ENCODE results near the gene NRXN3.

NRXN3 gene

DNA sequence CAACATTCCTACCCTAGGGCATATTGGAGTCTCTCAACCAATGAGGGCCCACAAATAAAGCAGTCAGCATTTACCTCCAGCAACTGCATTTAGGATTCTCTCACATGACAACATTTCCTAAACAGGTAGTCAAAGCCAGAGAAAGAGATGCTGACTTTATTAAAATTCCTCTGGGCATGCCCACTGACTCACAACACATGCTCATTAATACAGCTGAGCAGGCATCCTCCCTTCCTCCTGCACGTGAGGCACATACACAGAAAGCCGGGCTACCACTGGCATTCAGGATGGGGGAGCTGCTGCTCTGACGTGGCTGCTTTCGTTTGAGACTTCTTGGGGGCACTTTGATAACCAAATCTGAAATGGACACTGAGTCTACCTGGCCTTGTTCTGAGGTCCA lies 174.1 kb downstream of the NRXN3 start:
- TF ChIP-seq, protein P1, sequence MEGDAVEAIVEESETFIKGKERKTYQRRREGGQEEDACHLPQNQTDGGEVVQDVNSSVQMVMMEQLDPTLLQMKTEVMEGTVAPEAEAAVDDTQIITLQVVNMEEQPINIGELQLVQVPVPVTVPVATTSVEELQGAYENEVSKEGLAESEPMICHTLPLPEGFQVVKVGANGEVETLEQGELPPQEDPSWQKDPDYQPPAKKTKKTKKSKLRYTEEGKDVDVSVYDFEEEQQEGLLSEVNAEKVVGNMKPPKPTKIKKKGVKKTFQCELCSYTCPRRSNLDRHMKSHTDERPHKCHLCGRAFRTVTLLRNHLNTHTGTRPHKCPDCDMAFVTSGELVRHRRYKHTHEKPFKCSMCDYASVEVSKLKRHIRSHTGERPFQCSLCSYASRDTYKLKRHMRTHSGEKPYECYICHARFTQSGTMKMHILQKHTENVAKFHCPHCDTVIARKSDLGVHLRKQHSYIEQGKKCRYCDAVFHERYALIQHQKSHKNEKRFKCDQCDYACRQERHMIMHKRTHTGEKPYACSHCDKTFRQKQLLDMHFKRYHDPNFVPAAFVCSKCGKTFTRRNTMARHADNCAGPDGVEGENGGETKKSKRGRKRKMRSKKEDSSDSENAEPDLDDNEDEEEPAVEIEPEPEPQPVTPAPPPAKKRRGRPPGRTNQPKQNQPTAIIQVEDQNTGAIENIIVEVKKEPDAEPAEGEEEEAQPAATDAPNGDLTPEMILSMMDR (IDR thresholded peaks at IDR 0.05; ENCODE audit: extremely low read depth, insufficient read depth, missing control alignments) = no peak
- DNase-seq (ENCODE audit: low spot score) = no peak
- in situ Hi-C loops (cut with MboI; ENCODE audit: low pct_unique_long_range_greater_than_20kb, low sequenced_read_pairs, unreplicated experiment) = no loop called here

DNA sequence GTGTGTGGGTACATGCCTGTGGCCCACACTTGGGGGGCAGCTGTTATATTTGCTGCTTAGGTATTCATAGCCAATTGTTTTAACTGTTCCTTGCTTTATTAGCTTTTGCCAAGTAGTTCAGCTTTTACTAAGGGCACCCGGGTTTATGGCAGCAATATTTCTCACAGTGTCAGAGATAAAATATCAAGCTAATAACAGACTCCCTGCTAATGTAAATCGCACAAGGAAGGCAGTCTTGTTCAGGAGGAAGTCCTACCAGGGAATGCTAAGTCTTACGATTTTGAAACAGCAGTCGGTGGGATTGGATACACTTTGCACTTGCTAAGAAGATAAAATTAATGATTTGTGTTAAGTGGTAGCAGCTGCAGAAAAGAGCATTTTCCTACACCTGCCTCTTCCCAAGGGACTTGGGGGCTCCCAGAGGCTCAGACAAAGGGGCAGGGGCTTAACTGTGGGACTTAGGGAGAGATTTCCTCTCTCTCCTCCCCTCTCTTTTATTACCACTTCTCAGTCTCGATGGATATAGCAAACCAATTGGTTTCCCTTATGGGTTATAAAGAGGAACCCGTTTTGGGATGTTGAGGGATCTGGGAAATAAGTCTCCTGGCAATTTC lies 175.1 kb downstream of the NRXN3 start:
- TF ChIP-seq, protein P1 (IDR thresholded peaks at IDR 0.05; ENCODE audit: extremely low read depth, insufficient read depth, missing control alignments) = no peak
- in situ Hi-C loops (cut with MboI; ENCODE audit: low pct_unique_long_range_greater_than_20kb, low sequenced_read_pairs, unreplicated experiment) = no loop called here
- no peak for DNase-seq (ENCODE audit: low spot score)

DNA sequence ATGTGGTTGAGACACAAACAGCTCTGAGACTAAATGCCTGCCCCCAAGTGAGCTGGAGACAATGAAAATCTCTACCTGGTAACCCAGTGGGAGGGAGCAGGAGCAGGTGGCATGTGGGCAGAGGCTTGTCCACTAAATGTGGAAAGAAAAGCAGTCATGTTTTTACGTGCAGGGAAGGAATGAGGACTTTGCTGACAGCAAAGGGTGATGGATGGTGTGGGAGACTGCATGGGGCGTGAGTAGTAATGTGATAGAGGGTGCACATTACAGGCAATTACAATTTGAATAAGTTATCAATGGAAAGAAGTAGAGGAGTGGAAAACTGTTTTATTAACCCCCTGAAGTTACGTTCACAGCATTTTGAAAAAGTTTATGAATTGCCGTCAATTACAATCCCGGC lies 176.6 kb downstream of the NRXN3 start:
- TF ChIP-seq, protein P1 (IDR thresholded peaks at IDR 0.05; ENCODE audit: extremely low read depth, insufficient read depth, missing control alignments) = no peak
- no peak for DNase-seq (ENCODE audit: low spot score)
- in situ Hi-C loops (cut with MboI; ENCODE audit: low pct_unique_long_range_greater_than_20kb, low sequenced_read_pairs, unreplicated experiment) = no loop called here

DNA sequence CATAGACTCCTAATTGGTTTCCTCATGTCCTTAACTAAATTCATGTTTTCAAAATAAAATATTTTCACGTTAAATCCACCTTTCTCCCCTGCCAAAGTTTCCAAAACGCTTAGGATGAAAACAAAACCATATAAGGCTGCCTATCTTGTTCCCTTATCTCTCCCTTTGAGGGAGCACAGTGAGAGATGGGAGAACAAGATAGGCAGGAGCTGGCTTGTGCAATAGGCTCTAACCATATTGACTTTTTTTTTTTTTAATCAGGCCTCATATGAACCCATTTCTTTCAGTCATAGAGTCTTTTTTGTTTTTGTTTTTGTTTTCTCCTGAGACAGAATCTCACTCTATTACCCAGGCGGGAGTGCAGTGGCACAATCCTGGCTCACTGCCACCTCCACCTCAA lies 184.9 kb downstream of the NRXN3 start:
- TF ChIP-seq, protein P1 (IDR thresholded peaks at IDR 0.05; ENCODE audit: extremely low read depth, insufficient read depth, missing control alignments) = no peak
- no peak for DNase-seq (ENCODE audit: low spot score)
- in situ Hi-C loops (cut with MboI; ENCODE audit: low pct_unique_long_range_greater_than_20kb, low sequenced_read_pairs, unreplicated experiment) = no loop called here

DNA sequence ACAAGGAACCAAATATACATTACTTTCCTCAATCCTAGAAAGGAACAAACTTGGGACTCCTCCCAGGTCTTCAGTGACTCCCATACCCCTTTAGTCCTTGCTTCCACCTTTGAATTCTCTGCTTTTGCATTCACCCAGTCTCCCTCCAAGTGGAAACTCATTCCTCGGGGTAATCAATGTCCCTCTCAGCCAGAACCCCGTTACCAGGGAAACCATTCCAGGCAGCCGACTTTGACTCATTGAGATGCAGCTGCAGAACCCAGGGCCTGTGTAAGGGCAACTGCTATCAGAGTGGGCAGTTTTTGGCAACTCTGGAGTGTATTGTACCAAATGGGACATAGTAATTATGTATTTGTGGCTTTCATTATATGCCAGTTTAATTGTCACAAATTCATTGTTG lies 186.2 kb downstream of the NRXN3 start:
- no peak for DNase-seq (ENCODE audit: low spot score)
- TF ChIP-seq, protein P1 (IDR thresholded peaks at IDR 0.05; ENCODE audit: extremely low read depth, insufficient read depth, missing control alignments) = no peak
- in situ Hi-C loops (cut with MboI; ENCODE audit: low pct_unique_long_range_greater_than_20kb, low sequenced_read_pairs, unreplicated experiment) = no loop called here

DNA sequence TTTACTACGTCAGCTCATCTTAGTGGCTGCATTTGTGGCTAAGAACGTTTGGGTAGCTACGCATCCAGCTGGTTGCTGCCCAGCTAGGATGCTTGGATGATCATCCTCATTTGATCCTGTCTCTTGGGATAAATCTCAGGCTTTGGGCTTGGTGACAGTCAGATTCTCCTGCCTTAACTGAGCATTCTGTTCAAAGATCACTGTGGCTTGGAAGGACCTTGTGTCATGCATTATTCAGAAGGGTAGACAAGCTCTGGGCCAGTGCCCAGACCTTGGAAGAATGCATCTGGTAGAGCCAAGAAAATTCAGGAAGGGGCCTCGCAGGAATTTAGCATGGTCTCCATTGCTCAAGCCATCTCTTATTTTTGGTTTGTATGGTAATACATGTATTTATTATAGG lies 188.4 kb downstream of the NRXN3 start:
- no peak for DNase-seq (ENCODE audit: low spot score)
- in situ Hi-C loops (cut with MboI; ENCODE audit: low pct_unique_long_range_greater_than_20kb, low sequenced_read_pairs, unreplicated experiment) = no loop called here
- TF ChIP-seq, protein P1 (IDR thresholded peaks at IDR 0.05; ENCODE audit: extremely low read depth, insufficient read depth, missing control alignments) = no peak
